Measurements from ENCODE around the gene TMUB1. TPM values are rescaled to one million over a fixed set of nuclear protein-coding genes. Genes with fewer than 3 reads are reported as not detected.

Gene TMUB1
- total RNA-seq, 1 experiment from 2014 or later: 43.8 TPM

GRCh38 chr7:151123822-151124464 lies 40.6 kb upstream of the TMUB1 start:
- Histone ChIP-seq H3K36me3 (ENCODE audit: insufficient read depth, low read length, poor library complexity, severe bottlenecking) (peaks cover 39% of the 10 kb centered on the region), H3K4me1 (ENCODE audit: insufficient read depth, low read length, poor library complexity, severe bottlenecking) (peaks cover 11% of the 10 kb centered on the region), H3K9me3 (ENCODE audit: low read depth, low read length, poor library complexity, severe bottlenecking) (no peaks in the 10 kb centered on the region), H3K27ac (ENCODE audit: low read depth, low read length, poor library complexity, severe bottlenecking) (no peak overlapping the region), H3K4me3 (ENCODE audit: low read depth, low read length, poor library complexity, severe bottlenecking) (no peak overlapping the region), H3K27me3 (replicated peaks; ENCODE audit: insufficient read depth, low read depth, low read length, poor library complexity) (no peaks in the 10 kb centered on the region)
- DNase-seq (ENCODE audit: low spot score): peak; percentile 85
- ChIA-PET POLR2A (ENCODE audit: low non-redundant PET) (no interaction called here), CTCF (interaction anchor here (0.5 to 1.4 kb wide), 11 partner anchors 12 to 182 kb away, joined by 3 to 17 read pairs (median 3); partner anchors contain the start of gene ABCB8)
- peak; percentile 99 for TF ChIP-seq CTCF (conservative IDR thresholded peaks at IDR 0.05; ENCODE audit: low read depth, low read length)
- no peak for TF ChIP-seq EZH2 (IDR thresholded peaks at IDR 0.05; ENCODE audit: borderline replicate concordance, low read depth, low read length, poor library complexity, severe bottlenecking)
- intact Hi-C loops (cut with micrococcal nuclease; ENCODE audit: unreplicated experiment): loop anchor here (1.0 to 5.0 kb wide), 3 partner anchors 48 to 179 kb away; partner anchors contain the start of gene ABCF2
- no TSS peak for BruUV-seq (replicated peaks)

- H3K36me3 ChIP-seq (ENCODE audit: insufficient read depth, low read length, poor library complexity, severe bottlenecking): peaks cover 35% of the 10 kb centered on the region
- no peak overlapping the region for H3K27ac ChIP-seq (ENCODE audit: low read depth, low read length, poor library complexity, severe bottlenecking)
- TF ChIP-seq EZH2 (IDR thresholded peaks at IDR 0.05; ENCODE audit: borderline replicate concordance, low read depth, low read length, poor library complexity, severe bottlenecking) (no peak), CTCF (conservative IDR thresholded peaks at IDR 0.05; ENCODE audit: low read depth, low read length) (no peak)
- H3K4me1 ChIP-seq (ENCODE audit: insufficient read depth, low read length, poor library complexity, severe bottlenecking): peaks cover 11% of the 10 kb centered on the region
- BruUV-seq (replicated peaks): TSS peak; percentile 47
- ChIA-PET POLR2A (ENCODE audit: low non-redundant PET) (no interaction called here), CTCF (interaction anchor here (0.8 to 1.4 kb wide), 8 partner anchors 11 to 181 kb away, joined by 3 to 17 read pairs (median 4); partner anchors contain the start of gene ABCB8)
- no peaks in the 10 kb centered on the region for H3K9me3 ChIP-seq (ENCODE audit: low read depth, low read length, poor library complexity, severe bottlenecking)
- DNase-seq (ENCODE audit: low spot score): no peak
- H3K4me3 ChIP-seq (ENCODE audit: low read depth, low read length, poor library complexity, severe bottlenecking): no peak overlapping the region
- H3K27me3 ChIP-seq (replicated peaks; ENCODE audit: insufficient read depth, low read depth, low read length, poor library complexity): no peaks in the 10 kb centered on the region
- intact Hi-C loops (cut with micrococcal nuclease; ENCODE audit: unreplicated experiment): loop anchor here (5.0 kb wide), 1 partner anchor 104 kb away; the partner anchor contains the start of gene ABCF2
Measured at GRCh38 chr7:151123158-151123821, 40.0 kb upstream of the TMUB1 start.

GRCh38 chr7:151122796-151123157 lies 39.5 kb upstream of the TMUB1 start:
- Histone ChIP-seq H3K9me3 (ENCODE audit: low read depth, low read length, poor library complexity, severe bottlenecking) (no peaks in the 10 kb centered on the region), H3K27me3 (replicated peaks; ENCODE audit: insufficient read depth, low read depth, low read length, poor library complexity) (no peaks in the 10 kb centered on the region), H3K4me1 (ENCODE audit: insufficient read depth, low read length, poor library complexity, severe bottlenecking) (peaks cover 11% of the 10 kb centered on the region), H3K27ac (ENCODE audit: low read depth, low read length, poor library complexity, severe bottlenecking) (no peak overlapping the region), H3K36me3 (ENCODE audit: insufficient read depth, low read length, poor library complexity, severe bottlenecking) (peaks cover 35% of the 10 kb centered on the region), H3K4me3 (ENCODE audit: low read depth, low read length, poor library complexity, severe bottlenecking) (no peak overlapping the region)
- no TSS peak for BruUV-seq (replicated peaks)
- POLR2A ChIA-PET (ENCODE audit: low non-redundant PET): no interaction called here
- CTCF ChIA-PET: no interaction called here
- no peak for TF ChIP-seq EZH2 (IDR thresholded peaks at IDR 0.05; ENCODE audit: borderline replicate concordance, low read depth, low read length, poor library complexity, severe bottlenecking)
- no peak for TF ChIP-seq CTCF (conservative IDR thresholded peaks at IDR 0.05; ENCODE audit: low read depth, low read length)
- intact Hi-C loops (cut with micrococcal nuclease; ENCODE audit: unreplicated experiment): loop anchor here (5.0 kb wide), 1 partner anchor 105 kb away; the partner anchor contains the start of gene ABCF2
- no peak for DNase-seq (ENCODE audit: low spot score)
